Spleen (tissue), 11 donors: ENCODE measurements around the gene STARD13. TPM values are rescaled to one million over a fixed set of nuclear protein-coding genes. Genes with fewer than 3 reads are reported as not detected.

Source experiments
- DNase-seq: peaks from one replicate; pipeline ENCODE4 v3.0.0-alpha.2; 2020
- H3K27ac ChIP-seq, 8 donors: fragments of 200-600 bp; sonication (generic) in 7 of 8; 1 replicate in 4 of 8; 2 replicates in 4 of 8; pipeline versions ENCODE4 v1.5.0 to v1.8.0; 2016 to 2021; ENCODE audit warnings: inconsistent platforms in 4 of 8, mild to moderate bottlenecking in 4 of 8, moderate library complexity in 1 of 8
- H3K27me3 ChIP-seq, 7 donors: fragments of 200-600 bp; sonication (generic) in 6 of 7; replicated peaks in 1 of 7; 1 replicate in 4 of 7; 2 replicates in 3 of 7; pipeline versions ENCODE4 v1.5.0 to v1.8.0; 2016 to 2021; ENCODE audit warnings: inconsistent platforms in 3 of 7, mild to moderate bottlenecking in 1 of 7
- H3K36me3 ChIP-seq, 6 donors: fragments of 200-600 bp; sonication (generic) in 5 of 6; 1 replicate in 4 of 6; 2 replicates in 2 of 6; pipeline versions ENCODE4 v1.5.0 to v1.8.0; 2016 to 2021; ENCODE audit warnings: inconsistent platforms in 2 of 6
- H3K4me1 ChIP-seq, 6 donors: fragments of 200-600 bp; sonication (generic) in 5 of 6; 1 replicate in 3 of 6; 2 replicates in 3 of 6; pipeline versions ENCODE4 v1.5.0 to v1.8.0; 2016 to 2021; ENCODE audit warnings: inconsistent platforms in 3 of 6
- H3K4me3 ChIP-seq, 8 donors: fragments of 200-600 bp; sonication (generic) in 7 of 8; 1 replicate in 4 of 8; 2 replicates in 4 of 8; pipeline versions ENCODE4 v1.5.0 to v1.8.0; 2016 to 2021; ENCODE audit warnings: inconsistent platforms in 4 of 8, mild to moderate bottlenecking in 4 of 8, moderate library complexity in 2 of 8
- H3K9me3 ChIP-seq, 8 donors: fragments of 200-600 bp; sonication (generic) in 7 of 8; 1 replicate in 4 of 8; 2 replicates in 4 of 8; pipeline versions ENCODE4 v1.5.0 to v1.8.0; 2016 to 2021; ENCODE audit warnings: inconsistent platforms in 4 of 8
- CTCF ChIP-seq, 11 experiments: fragments of 200-600 bp in 7 of 11; fragments of 450-650 bp in 4 of 11; sonication (generic) in 4 of 11; IDR thresholded peaks in 8 of 11; conservative IDR thresholded peaks in 3 of 11; 1 replicate in 7 of 11; 2 replicates in 4 of 11; pipeline versions ENCODE4 v1.4.0 to v1.8.0; 2016 to 2021; ENCODE audit warnings: antibody characterized with exemption in 11 of 11, inconsistent platforms in 4 of 11, mild to moderate bottlenecking in 1 of 11
- POLR2A ChIP-seq, 3 donors: fragments of 450-650 bp; IDR thresholded peaks; one replicate each; pipeline ENCODE4 v1.5.1; 2017; ENCODE audit warnings: antibody characterized with exemption in 3 of 3, mild to moderate bottlenecking in 1 of 3
- POLR2AphosphoS5 ChIP-seq, 3 donors: sonication (generic); formaldehyde crosslinking; IDR thresholded peaks; one replicate each; pipeline ENCODE4 v1.5.1; 2017; ENCODE audit warnings: antibody characterized with exemption in 3 of 3
- WGBS, 5 donors: extraction: QIAGEN DNeasy Blood & Tissue Kit in 3 of 5; methylation state at CpG; one replicate each; pipeline versions ENCODE4 v1.1.5 to v1.1.7; 2013 to 2018; 5-methylcytosine and 5-hydroxymethylcytosine counted together
- intact Hi-C: fragments of 100-400 bp; cut with DNase I; formaldehyde crosslinking; loops from one replicate; pipeline ENCODE4 v1.15.0; 2023; ENCODE audit warnings: low total_unique reads
- polyA plus RNA-seq, 3 donors: library from polyadenylated mRNA; stranded (reverse); fragments of 200-250 nt; gene quantifications; one replicate each; pipeline ENCODE4 v1.2.1, GENCODE V29; 2013
- total RNA-seq, 7 donors: library from RNA; depleted of rRNA in 3 of 7; stranded (reverse); fragments of >200 nt in 3 of 7; fragmentation: NEBNext Ultra II Directional in 4 of 7; extraction: Animal tissue kit (Norgen Biotek cat#: 25700) in 4 of 7; gene quantifications; one replicate each; pipeline versions ENCODE4 v1.1.0 to v1.2.1, GENCODE V29; 2016 to 2021
- donor health status: healthy with polysubstance abuse.
- donor health status: DM: no; HTN: no; CAD: no; lungs with moderate emphysema.
- donor health status: DM: no; HTN: no; CAD: no.
- donor health status: Bipolar disorder and iron deficiency.
- donor health status: healthy.
- donor health status: DM: no; HTN: no; CAD: no.
- donor health status: DM: yes; HTN: yes; CAD: no.

Gene STARD13
- total and polyA plus RNA-seq, 10 donors: 1.4 to 58.1 (median 26.7) TPM

DNA sequence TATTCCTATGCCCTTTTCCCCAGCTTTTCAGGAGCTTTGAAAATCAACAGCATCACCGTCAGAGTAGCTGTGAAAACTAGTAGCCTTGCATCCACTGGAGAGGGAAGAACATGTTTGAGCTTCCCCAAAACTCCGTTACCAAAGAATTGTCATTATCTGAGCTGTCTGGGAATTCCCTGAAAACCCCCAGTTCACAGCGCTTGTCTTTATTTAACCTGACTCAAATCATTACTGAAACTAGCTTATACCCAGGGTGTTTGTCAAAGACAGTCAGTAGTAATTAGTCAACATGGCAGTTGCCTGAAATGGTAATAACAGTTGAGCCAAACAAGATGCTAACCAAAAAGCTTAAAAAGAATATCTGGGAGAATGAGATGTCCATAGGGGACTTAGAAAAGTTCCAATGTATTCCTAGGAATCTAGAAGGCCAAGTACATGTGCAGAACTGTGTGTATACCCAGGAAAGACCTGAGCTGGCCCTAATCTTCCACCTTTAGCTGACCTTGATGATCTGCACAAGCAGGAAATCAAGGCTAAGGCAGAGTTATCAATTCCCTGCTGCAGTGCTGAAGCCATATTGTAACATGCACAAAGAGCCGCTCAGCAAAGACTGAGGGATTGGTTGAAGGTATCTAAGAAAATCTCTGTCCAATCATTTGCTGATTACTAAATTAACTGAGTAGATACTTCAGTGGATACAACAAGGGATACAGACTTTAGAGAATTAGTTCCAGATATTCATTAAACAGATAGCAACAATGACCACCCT, 138.5 kb downstream of the STARD13 start:
- no peak for TF ChIP-seq POLR2AphosphoS5 (IDR thresholded peaks at IDR 0.05)
- no peak for TF ChIP-seq CTCF (IDR thresholded peaks at IDR 0.05 in 8 of 11, conservative IDR thresholded peaks at IDR 0.05 in 3 of 11)
- no peak for TF ChIP-seq POLR2A (IDR thresholded peaks at IDR 0.05)
- 68 to 78% (median 75%) methylated on average over 4 of the region's 4 CpGs for WGBS, 5 donors
- Histone ChIP-seq H3K27ac (no peak overlapping the region), H3K36me3 (peaks cover 0 to under 1% (median 0%) of the 10 kb centered on the region in 6 donors), H3K9me3 (no peaks in the 10 kb centered on the region), H3K4me3 (no peak overlapping the region), H3K27me3 (no peaks in the 10 kb centered on the region), H3K4me1 (peaks cover 0 to 9% (median 0%) of the 10 kb centered on the region in 6 donors)
- no peak for DNase-seq
- intact Hi-C loops: no loop called here

- 72 to 82% (median 76%) methylated on average over 4 of the region's 4 CpGs for WGBS, 5 donors
- H3K4me3 ChIP-seq: no peak overlapping the region
- intact Hi-C loops: no loop called here
- TF ChIP-seq POLR2AphosphoS5 (IDR thresholded peaks at IDR 0.05) (no peak), CTCF (IDR thresholded peaks at IDR 0.05 in 8 of 11, conservative IDR thresholded peaks at IDR 0.05 in 3 of 11) (no peak)
- no peak overlapping the region for H3K27ac ChIP-seq
- H3K9me3 ChIP-seq: no peaks in the 10 kb centered on the region
- H3K4me1 ChIP-seq: peaks cover 0 to 9% (median 0%) of the 10 kb centered on the region in 6 donors
- peaks cover 0 to 8% (median 0%) of the 10 kb centered on the region in 6 donors for H3K36me3 ChIP-seq
- H3K27me3 ChIP-seq: no peaks in the 10 kb centered on the region
- no peak for DNase-seq
Measured at GRCh38 chr13:33145667-33146066, 139.9 kb downstream of the STARD13 start.

DNA sequence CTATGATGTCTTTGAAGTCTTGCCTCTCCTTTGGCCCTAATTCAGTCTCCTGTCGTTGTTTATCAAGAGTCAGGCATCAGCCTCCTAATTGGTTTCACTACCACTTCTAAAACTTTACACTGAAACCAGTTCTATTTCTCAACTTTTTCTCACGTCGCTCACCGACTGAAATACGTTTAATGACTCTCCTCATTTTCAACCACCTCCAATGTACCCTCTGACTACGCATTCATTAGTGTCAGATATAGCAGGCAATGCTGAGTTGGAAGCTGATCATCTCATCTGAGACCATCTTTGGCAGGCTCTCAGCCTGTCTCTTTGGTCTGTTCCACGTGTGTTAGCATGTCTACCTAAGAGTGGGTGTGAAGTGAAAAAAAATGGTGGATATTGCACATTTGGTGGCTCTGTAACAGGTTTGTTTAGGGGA, 141.2 kb downstream of the STARD13 start:
- TF ChIP-seq POLR2AphosphoS5 (IDR thresholded peaks at IDR 0.05) (no peak), CTCF (IDR thresholded peaks at IDR 0.05 in 8 of 11, conservative IDR thresholded peaks at IDR 0.05 in 3 of 11) (no peak), POLR2A (IDR thresholded peaks at IDR 0.05) (no peak)
- no peaks in the 10 kb centered on the region for H3K27me3 ChIP-seq
- intact Hi-C loops: no loop called here
- 84 to 91% (median 88%) methylated on average over 7 of the region's 7 CpGs for WGBS, 5 donors
- peaks cover 0 to 8% (median 0%) of the 10 kb centered on the region in 6 donors for H3K36me3 ChIP-seq
- H3K9me3 ChIP-seq: no peaks in the 10 kb centered on the region
- no peak overlapping the region for H3K27ac ChIP-seq
- no peak for DNase-seq
- H3K4me3 ChIP-seq: no peak overlapping the region
- peaks cover 0 to 12% (median 0%) of the 10 kb centered on the region in 6 donors for H3K4me1 ChIP-seq

DNA sequence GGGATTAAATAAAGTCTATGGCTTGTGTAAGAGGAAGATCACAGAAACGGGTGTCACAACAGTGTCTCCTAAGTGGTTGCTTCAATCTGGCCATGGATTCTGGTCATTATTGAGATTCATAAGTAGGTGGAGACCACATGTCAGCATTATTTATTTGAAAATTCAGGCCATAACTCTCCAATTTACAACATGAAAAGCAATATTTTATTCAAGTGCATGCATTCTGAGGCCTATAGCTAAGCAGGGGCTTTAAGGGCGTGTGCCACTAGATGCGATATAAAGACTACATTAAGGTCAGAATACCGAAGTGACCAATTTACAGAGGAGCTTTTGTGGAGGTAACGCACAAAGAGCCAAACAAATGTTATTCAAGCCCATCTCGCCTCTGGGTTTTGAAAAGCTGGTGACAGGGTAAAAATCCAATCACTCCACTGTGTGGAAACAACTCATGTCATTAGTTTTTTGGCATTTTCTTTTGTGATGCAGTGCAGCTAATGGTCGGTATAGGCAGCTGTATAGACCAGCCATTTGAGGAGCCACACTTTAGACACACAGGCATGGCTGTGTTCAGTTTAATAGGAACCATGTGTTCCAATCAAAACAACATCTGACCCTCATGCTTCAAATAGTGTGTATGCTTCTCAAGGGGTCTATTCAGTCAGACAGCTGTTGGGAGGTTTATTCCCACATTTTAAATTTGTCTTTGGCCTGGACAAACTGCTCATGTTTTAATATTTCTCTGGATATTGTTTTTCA, 145.6 kb downstream of the STARD13 start:
- WGBS, 5 donors: 91 to 95% (median 92%) methylated on average over 7 of the region's 7 CpGs
- Histone ChIP-seq H3K36me3 (peaks cover 0 to 29% (median 2%) of the 10 kb centered on the region in 6 donors), H3K27ac (no peak overlapping the region), H3K4me1 (peaks cover 0 to 9% (median 0%) of the 10 kb centered on the region in 6 donors), H3K27me3 (no peaks in the 10 kb centered on the region), H3K4me3 (no peak overlapping the region), H3K9me3 (peaks cover 0 to 20% (median 9%) of the 10 kb centered on the region in 8 donors)
- intact Hi-C loops: no loop called here
- no peak for DNase-seq
- TF ChIP-seq CTCF (IDR thresholded peaks at IDR 0.05 in 8 of 11, conservative IDR thresholded peaks at IDR 0.05 in 3 of 11) (no peak), POLR2A (IDR thresholded peaks at IDR 0.05) (no peak), POLR2AphosphoS5 (IDR thresholded peaks at IDR 0.05) (no peak)
